Gastroesophageal sphincter (tissue), 4 donors: ENCODE results near the gene PTPRD. TPM values are rescaled to one million over a fixed set of nuclear protein-coding genes. Genes with fewer than 3 reads are reported as not detected.

Source experiments
- ATAC-seq: fragments of 150-250 bp; one replicate; pipeline ENCODE4 v1.9.1; 2016; ENCODE audit warnings: mild to moderate bottlenecking, moderate library complexity
- H3K27ac ChIP-seq, 4 donors: fragments of 200-600 bp; sonication (generic) in 3 of 4; 1 replicate in 3 of 4; 2 replicates in 1 of 4; pipeline ENCODE4 v1.5.1; 2016 to 2019
- H3K27me3 ChIP-seq: fragments of 200-600 bp; sonication (generic); one replicate; pipeline ENCODE4 v1.5.1; 2019
- H3K36me3 ChIP-seq, 2 donors: fragments of 200-600 bp; sonication (generic); one replicate each; pipeline ENCODE4 v1.5.1; 2019; ENCODE audit warnings: control low read depth in 1 of 2
- H3K4me1 ChIP-seq, 3 donors: fragments of 200-600 bp; sonication (generic); 1 replicate in 2 of 3; 2 replicates in 1 of 3; pipeline ENCODE4 v1.5.1; 2016 to 2019; ENCODE audit warnings: control low read depth in 2 of 3
- H3K4me3 ChIP-seq, 2 donors: fragments of 200-600 bp; sonication (generic); one replicate each; pipeline ENCODE4 v1.5.1; 2019; ENCODE audit warnings: mild to moderate bottlenecking in 1 of 2, moderate library complexity in 1 of 2
- H3K9me3 ChIP-seq, 3 donors: fragments of 200-600 bp; sonication (generic); one replicate each; pipeline ENCODE4 v1.5.1; 2017 to 2019; ENCODE audit warnings: control low read depth in 2 of 3
- CTCF ChIP-seq, 4 experiments: fragments of 200-600 bp in 2 of 4; fragments of 450-650 bp in 2 of 4; sonication (generic) in 1 of 4; IDR thresholded peaks; one replicate each; pipeline ENCODE4 v1.5.1; 2017 to 2019; ENCODE audit warnings: antibody characterized with exemption in 4 of 4, mild to moderate bottlenecking in 2 of 4, moderate library complexity in 2 of 4
- EP300 ChIP-seq: sonication (generic); formaldehyde crosslinking; IDR thresholded peaks from one replicate; pipeline ENCODE4 v1.6.1; 2017; ENCODE audit warnings: antibody characterized with exemption, mild to moderate bottlenecking
- POLR2A ChIP-seq, 2 donors: fragments of 450-650 bp; IDR thresholded peaks; one replicate each; pipeline ENCODE4 v1.6.1; 2017; ENCODE audit warnings: antibody characterized with exemption in 2 of 2, mild to moderate bottlenecking in 2 of 2, moderate library complexity in 1 of 2
- POLR2AphosphoS5 ChIP-seq: sonication (generic); formaldehyde crosslinking; IDR thresholded peaks from one replicate; pipeline ENCODE4 v1.6.1; 2017; ENCODE audit warnings: antibody characterized with exemption
- WGBS, 2 donors: methylation state at CpG; one replicate each; pipeline ENCODE4 v1.1.5; 2018; ENCODE audit warnings: low coverage in 1 of 2; 5-methylcytosine and 5-hydroxymethylcytosine counted together
- total RNA-seq, 4 donors: library from RNA; depleted of rRNA; stranded (reverse); fragments of >200 nt; gene quantifications; one replicate each; pipeline ENCODE4 v1.1.0, GENCODE V29; 2016

PTPRD gene
- total RNA-seq, 4 donors from 2014 or later = 3.5 to 53.9 (median 15.8) TPM

GRCh38 chr9:10168241-10168640, 444.6 kb downstream of the PTPRD start:
- no peak for TF ChIP-seq EP300
- no peak for TF ChIP-seq POLR2AphosphoS5
- TF ChIP-seq POLR2A (IDR thresholded peaks at IDR 0.05) = no peak
- no peak for TF ChIP-seq CTCF (IDR thresholded peaks at IDR 0.05)
- no peak overlapping the region for H3K27ac ChIP-seq
- no peaks in the 10 kb centered on the region for H3K27me3 ChIP-seq
- H3K4me3 ChIP-seq = no peak overlapping the region
- WGBS, 2 donors = 25 to 27% methylated on average over 1 of the region's 1 CpG
- H3K9me3 ChIP-seq = no peaks in the 10 kb centered on the region
- ATAC-seq = no peak
- no peaks in the 10 kb centered on the region for H3K36me3 ChIP-seq
- no peaks in the 10 kb centered on the region for H3K4me1 ChIP-seq

- Histone ChIP-seq H3K27me3 (no peaks in the 10 kb centered on the region), H3K9me3 (no peaks in the 10 kb centered on the region), H3K27ac (no peak overlapping the region), H3K4me1 (no peaks in the 10 kb centered on the region), H3K4me3 (no peak overlapping the region), H3K36me3 (no peaks in the 10 kb centered on the region)
- TF ChIP-seq CTCF (IDR thresholded peaks at IDR 0.05) (no peak), POLR2AphosphoS5 (no peak), EP300 (no peak), POLR2A (IDR thresholded peaks at IDR 0.05) (no peak)
- no peak for ATAC-seq
Observed at GRCh38 chr9:10148796-10149195, 464.0 kb downstream of the PTPRD start.

GRCh38 chr9:10146517-10147331, 466.1 kb downstream of the PTPRD start:
- Histone ChIP-seq H3K4me1 (no peaks in the 10 kb centered on the region), H3K27me3 (no peaks in the 10 kb centered on the region)

GRCh38 chr9:10144355-10144754, 468.4 kb downstream of the PTPRD start:
- H3K4me3 ChIP-seq = no peak overlapping the region
- no peak overlapping the region for H3K27ac ChIP-seq
- no peaks in the 10 kb centered on the region for H3K36me3 ChIP-seq
- ATAC-seq = no peak
- TF ChIP-seq POLR2A (IDR thresholded peaks at IDR 0.05) (no peak), CTCF (IDR thresholded peaks at IDR 0.05) (no peak), EP300 (no peak), POLR2AphosphoS5 (no peak)
- H3K27me3 ChIP-seq = no peaks in the 10 kb centered on the region
- H3K4me1 ChIP-seq = no peaks in the 10 kb centered on the region
- 52 to 57% methylated on average over 3 of the region's 3 CpGs for WGBS, 2 donors
- H3K9me3 ChIP-seq = no peaks in the 10 kb centered on the region

More at GRCh38 chr9:10146517-10147331, 466.1 kb downstream of the PTPRD start:
- no peak for TF ChIP-seq POLR2A (IDR thresholded peaks at IDR 0.05)
- TF ChIP-seq CTCF (IDR thresholded peaks at IDR 0.05) = no peak
- TF ChIP-seq POLR2AphosphoS5 = no peak
- no peak for TF ChIP-seq EP300
- no peak overlapping the region for H3K4me3 ChIP-seq
- H3K27ac ChIP-seq = no peak overlapping the region
- WGBS, 2 donors = 50 to 54% methylated on average over 8 of the region's 8 CpGs
- H3K36me3 ChIP-seq = no peaks in the 10 kb centered on the region
- no peaks in the 10 kb centered on the region for H3K9me3 ChIP-seq
- ATAC-seq = no peak

- no peak overlapping the region for H3K4me3 ChIP-seq
- TF ChIP-seq EP300 (no peak), CTCF (IDR thresholded peaks at IDR 0.05) (no peak), POLR2AphosphoS5 (no peak), POLR2A (IDR thresholded peaks at IDR 0.05) (no peak)
- H3K27me3 ChIP-seq = no peaks in the 10 kb centered on the region
- no peak overlapping the region for H3K27ac ChIP-seq
- H3K9me3 ChIP-seq = no peaks in the 10 kb centered on the region
- H3K4me1 ChIP-seq = no peaks in the 10 kb centered on the region
- ATAC-seq = no peak
- no peaks in the 10 kb centered on the region for H3K36me3 ChIP-seq
Observed at GRCh38 chr9:10135553-10135952, 477.2 kb downstream of the PTPRD start.
